ENCODE data around the gene GUCA1A.
A peak's percentile ranks its signal among the peaks of the same experiment; 100 is the strongest.

Gene GUCA1A

DNA sequence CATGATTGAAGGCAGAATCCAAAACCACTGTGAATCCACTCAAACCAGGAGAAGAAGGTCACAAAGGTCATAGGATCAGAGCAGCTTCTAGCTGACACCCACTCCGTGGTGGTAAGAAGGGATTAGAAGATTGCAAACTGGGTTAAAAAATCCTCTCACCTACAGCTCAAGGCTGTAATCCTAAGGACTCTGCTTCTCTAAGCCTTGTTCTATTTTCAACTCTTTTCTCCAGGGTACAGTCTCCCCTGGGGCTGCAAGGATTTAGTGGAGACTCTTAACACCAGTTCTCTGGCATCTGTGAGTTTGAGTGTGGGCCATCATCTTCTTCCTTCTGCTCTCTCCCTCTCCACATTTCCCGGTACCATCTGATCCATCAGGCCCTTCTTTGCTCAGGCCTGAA, at the start of gene GUCA1A:
GUCA1A (plus strand) TSS at position 264 of the 400 bp plus-strand sequence. CDS start 250 bp downstream, outside the sequence.
- no peaks in the 10 kb centered on the region for H3K9me3 Mint-ChIP-seq
- DNase-seq (no peak), ATAC-seq (no peak)
- H3K27me3 Mint-ChIP-seq, result no peaks in the 10 kb centered on the region
- peak within 1 kb of the TSS; percentile 30 to 61 for H3K27ac Mint-ChIP-seq
- H3K4me3 Mint-ChIP-seq, result no peak within 1 kb of the TSS
- peaks cover 3% of the 10 kb centered on the region for H3K4me1 Mint-ChIP-seq

DNA sequence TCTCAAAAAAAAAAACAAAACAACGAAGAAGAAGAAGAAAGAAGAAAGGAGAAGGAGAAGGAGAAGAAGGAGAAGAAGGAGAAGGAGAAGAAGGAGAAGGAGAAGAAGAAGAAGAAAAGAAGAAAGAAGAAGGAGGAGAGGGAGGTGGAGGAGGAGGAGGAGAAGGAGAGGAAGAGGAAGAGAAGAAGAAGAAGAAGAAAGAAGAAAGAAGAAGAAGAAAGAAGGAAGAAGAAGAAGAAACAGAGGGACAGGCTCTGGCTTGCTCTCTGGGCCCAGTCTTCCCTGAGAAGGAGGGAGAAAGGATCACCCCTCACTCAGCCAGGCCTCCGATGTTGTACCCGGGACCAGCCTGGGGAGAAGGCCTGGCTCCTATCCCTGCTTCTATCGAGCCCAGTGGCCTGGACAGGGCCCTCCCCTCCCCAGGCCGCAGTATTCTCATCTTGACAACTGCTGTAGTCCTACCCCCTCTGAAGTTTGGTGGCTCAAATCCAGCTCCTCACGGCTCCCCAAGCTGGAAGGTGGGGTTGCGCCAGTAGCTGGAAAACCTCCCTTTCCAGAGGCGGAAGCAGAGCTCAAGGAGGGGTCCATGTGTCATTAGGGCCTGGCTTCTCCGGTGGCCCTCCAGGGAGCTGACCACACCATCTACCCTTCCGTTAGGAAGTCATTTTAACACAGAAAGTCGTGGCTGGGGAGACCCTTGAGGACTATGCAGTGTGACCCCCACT, 49.6 kb upstream of the GUCA1A start:
- H3K9me3 Mint-ChIP-seq, result no peaks in the 10 kb centered on the region
- no peak for DNase-seq

GRCh38 chr6:42124223-42124836, 48.8 kb upstream of the GUCA1A start:
- H3K9me3 Mint-ChIP-seq, result no peaks in the 10 kb centered on the region
- no peak for DNase-seq
- H3K4me3 Mint-ChIP-seq, result no peak overlapping the region
- ATAC-seq, result peak; percentile 39
- no peak overlapping the region for H3K27ac Mint-ChIP-seq
- H3K27me3 Mint-ChIP-seq, result no peaks in the 10 kb centered on the region
- no peaks in the 10 kb centered on the region for H3K4me1 Mint-ChIP-seq

More for the DNA sequence above, 49.6 kb upstream of the GUCA1A start:
- Mint-ChIP-seq H3K27me3 (no peaks in the 10 kb centered on the region), H3K4me3 (no peak overlapping the region), H3K4me1 (no peaks in the 10 kb centered on the region), H3K27ac (no peak overlapping the region)
- ATAC-seq, result no peak

- DNase-seq (no peak), ATAC-seq (no peak)
- H3K27me3 Mint-ChIP-seq, result no peaks in the 10 kb centered on the region
- H3K4me3 Mint-ChIP-seq, result no peak overlapping the region
- no peaks in the 10 kb centered on the region for H3K9me3 Mint-ChIP-seq
- no peak overlapping the region for H3K27ac Mint-ChIP-seq
- H3K4me1 Mint-ChIP-seq, result no peaks in the 10 kb centered on the region
Measured at GRCh38 chr6:42125231-42125630, 47.9 kb upstream of the GUCA1A start.

GRCh38 chr6:42125663-42126062, 47.5 kb upstream of the GUCA1A start:
- Mint-ChIP-seq H3K9me3 (no peaks in the 10 kb centered on the region), H3K27ac (no peak overlapping the region)
- DNase-seq, result no peak

DNA sequence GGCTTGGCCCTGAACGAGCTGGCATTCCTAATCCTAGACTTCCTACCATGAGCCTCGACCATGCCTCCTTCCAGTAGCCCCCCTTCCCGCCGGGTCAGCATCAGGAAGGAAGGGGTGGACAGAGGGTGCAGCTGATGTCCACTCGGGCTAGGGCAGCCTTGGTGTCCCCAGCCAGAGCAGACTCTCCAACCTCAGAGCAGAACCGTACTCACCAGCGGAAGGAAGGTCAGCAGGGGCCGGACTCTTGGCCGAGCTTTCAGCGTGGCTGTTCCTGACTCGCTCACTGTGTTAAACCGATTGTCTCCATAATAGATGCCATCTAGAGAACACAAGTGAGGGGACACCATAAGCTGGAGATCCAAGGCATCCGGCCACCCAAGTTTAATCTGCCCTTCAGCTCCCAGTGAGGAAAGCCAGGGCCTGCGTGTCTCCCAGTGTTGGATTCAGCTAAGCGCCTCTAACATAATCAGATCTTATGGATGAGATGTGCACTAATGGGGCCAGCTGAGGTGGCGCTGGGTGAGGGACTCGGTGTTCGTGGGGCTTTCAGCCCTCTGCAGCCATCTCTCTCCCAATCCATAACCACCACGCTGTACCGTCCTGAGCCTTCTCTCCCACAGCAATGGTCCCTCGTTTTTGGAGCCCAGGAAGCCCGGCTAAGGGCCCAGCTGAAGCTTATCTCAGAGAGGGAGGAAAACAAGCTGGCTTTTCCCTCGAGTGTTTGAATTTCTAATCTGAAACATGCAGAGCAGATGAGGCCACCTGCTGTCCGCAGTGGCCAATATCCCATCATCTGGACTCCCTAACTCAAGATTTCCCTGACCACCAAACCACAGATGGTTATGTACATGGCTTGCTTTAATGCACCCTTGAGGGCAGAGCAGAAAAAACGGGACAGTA, 44.5 kb upstream of the GUCA1A start:
- DNase-seq, result no peak
- Mint-ChIP-seq H3K4me1 (no peaks in the 10 kb centered on the region), H3K27ac (no peak overlapping the region), H3K27me3 (no peaks in the 10 kb centered on the region), H3K9me3 (no peaks in the 10 kb centered on the region), H3K4me3 (no peak overlapping the region)
- no peak for ATAC-seq

More at GRCh38 chr6:42125663-42126062, 47.5 kb upstream of the GUCA1A start:
- no peaks in the 10 kb centered on the region for H3K27me3 Mint-ChIP-seq
- no peak overlapping the region for H3K4me3 Mint-ChIP-seq
- ATAC-seq, result no peak
- H3K4me1 Mint-ChIP-seq, result no peaks in the 10 kb centered on the region

DNA sequence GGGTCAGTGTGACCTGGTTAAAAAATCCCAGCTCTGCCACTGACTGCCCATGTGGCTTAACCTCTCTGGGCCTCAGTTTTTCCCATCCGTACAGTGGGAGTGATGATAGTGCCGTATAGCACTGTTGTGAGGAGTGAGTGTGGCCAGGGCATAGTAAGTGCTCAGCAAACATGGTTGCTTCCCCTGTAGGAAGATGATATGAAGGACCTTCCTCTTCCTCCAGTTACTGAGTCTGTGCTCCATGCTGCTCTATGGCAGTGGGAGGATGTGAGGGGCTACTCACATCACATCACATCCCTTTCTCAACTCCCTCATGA, 43.8 kb upstream of the GUCA1A start:
- H3K4me3 Mint-ChIP-seq, result no peak overlapping the region
- no peak for DNase-seq
- no peaks in the 10 kb centered on the region for H3K9me3 Mint-ChIP-seq
- H3K4me1 Mint-ChIP-seq, result no peaks in the 10 kb centered on the region
- no peak for ATAC-seq
- no peak overlapping the region for H3K27ac Mint-ChIP-seq
- H3K27me3 Mint-ChIP-seq, result no peaks in the 10 kb centered on the region

- H3K9me3 Mint-ChIP-seq, result no peaks in the 10 kb centered on the region
- peak overlapping the region in 1 of 2 donors; percentile 27 for H3K27ac Mint-ChIP-seq
- no peak for DNase-seq
- no peak overlapping the region for H3K4me3 Mint-ChIP-seq
- H3K27me3 Mint-ChIP-seq, result no peaks in the 10 kb centered on the region
- H3K4me1 Mint-ChIP-seq, result peaks cover 4% of the 10 kb centered on the region
- ATAC-seq, result no peak
Measured at GRCh38 chr6:42131531-42131930, 41.6 kb upstream of the GUCA1A start.

- Mint-ChIP-seq H3K27ac (no peak overlapping the region), H3K4me3 (no peak overlapping the region), H3K9me3 (no peaks in the 10 kb centered on the region), H3K27me3 (no peaks in the 10 kb centered on the region), H3K4me1 (peaks cover 13% of the 10 kb centered on the region)
- DNase-seq (no peak), ATAC-seq (no peak)
Measured at GRCh38 chr6:42133926-42134325, 39.2 kb upstream of the GUCA1A start.

- DNase-seq, result no peak
- Mint-ChIP-seq H3K27me3 (peaks cover 6% of the 10 kb centered on the region), H3K27ac (no peak overlapping the region), H3K9me3 (no peaks in the 10 kb centered on the region), H3K4me1 (peaks cover 13% of the 10 kb centered on the region), H3K4me3 (no peak overlapping the region)
- no peak for ATAC-seq
Measured at GRCh38 chr6:42135161-42135560, 38.0 kb upstream of the GUCA1A start.

DNA sequence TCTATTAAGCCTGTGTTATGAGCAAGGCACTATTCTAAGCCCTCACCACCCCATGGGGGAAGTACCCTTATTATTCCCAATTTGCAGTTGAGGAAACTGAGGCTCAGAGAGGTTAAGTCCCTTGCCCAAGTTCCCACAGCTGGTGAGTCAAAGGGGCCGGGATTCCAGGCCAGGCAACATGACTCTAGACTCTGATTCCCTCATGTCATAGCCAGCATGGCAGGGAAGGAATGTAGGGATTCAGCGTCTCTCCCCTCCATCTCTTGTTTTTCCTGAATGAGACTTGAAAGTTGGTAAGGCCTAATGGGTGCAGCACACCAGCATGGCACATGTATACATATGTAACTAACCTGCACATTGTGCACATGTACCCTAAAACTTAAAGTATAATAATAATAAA, 37.4 kb upstream of the GUCA1A start:
- no peak overlapping the region for H3K27ac Mint-ChIP-seq
- no peak for ATAC-seq

DNA sequence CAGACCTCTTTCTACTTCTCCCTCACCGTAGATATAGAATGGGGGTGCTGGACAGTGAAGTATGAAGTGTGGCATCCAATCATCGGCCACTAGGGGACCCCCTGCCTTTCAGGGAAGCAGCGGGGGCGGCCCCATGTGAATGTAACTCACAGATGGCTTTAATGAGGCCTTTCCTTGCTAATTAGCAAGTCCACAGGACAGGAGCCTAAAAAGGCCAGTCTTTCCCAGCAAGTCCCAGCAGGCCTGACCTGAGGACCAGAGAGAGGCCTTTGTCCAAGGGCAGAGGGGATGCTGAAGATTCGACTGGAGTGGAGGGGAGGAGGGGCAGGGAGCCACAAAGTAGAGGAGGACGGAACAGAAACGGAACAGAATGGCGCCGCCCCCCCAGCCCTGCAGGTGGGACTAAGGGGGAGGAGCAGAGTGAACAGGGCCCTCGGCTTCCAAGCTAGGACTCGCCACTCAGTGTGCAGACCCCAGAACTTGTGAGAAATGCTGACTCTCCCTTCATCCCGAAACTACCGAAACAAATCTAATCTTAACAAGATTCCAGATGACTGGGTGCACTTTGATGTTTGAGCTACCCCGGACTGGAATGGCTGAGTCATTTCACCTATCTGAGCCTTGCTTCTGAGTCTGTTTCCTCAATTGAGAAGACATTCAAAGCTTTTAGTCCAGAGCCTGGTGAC, 36.5 kb upstream of the GUCA1A start:
- peak; percentile 53 to 64 for DNase-seq
- Mint-ChIP-seq H3K27me3 (peaks cover 21% of the 10 kb centered on the region), H3K4me3 (peak overlapping the region; percentile 72 to 83), H3K4me1 (peaks cover 13% of the 10 kb centered on the region), H3K9me3 (no peaks in the 10 kb centered on the region), H3K27ac (peak overlapping the region; percentile 85 to 93)
- ATAC-seq, result peak; percentile 86

More for the DNA sequence above, 37.4 kb upstream of the GUCA1A start:
- H3K4me3 Mint-ChIP-seq, result no peak overlapping the region
- peaks cover 13% of the 10 kb centered on the region for H3K4me1 Mint-ChIP-seq
- peaks cover 11% of the 10 kb centered on the region for H3K27me3 Mint-ChIP-seq
- no peak for DNase-seq
- no peaks in the 10 kb centered on the region for H3K9me3 Mint-ChIP-seq

DNA sequence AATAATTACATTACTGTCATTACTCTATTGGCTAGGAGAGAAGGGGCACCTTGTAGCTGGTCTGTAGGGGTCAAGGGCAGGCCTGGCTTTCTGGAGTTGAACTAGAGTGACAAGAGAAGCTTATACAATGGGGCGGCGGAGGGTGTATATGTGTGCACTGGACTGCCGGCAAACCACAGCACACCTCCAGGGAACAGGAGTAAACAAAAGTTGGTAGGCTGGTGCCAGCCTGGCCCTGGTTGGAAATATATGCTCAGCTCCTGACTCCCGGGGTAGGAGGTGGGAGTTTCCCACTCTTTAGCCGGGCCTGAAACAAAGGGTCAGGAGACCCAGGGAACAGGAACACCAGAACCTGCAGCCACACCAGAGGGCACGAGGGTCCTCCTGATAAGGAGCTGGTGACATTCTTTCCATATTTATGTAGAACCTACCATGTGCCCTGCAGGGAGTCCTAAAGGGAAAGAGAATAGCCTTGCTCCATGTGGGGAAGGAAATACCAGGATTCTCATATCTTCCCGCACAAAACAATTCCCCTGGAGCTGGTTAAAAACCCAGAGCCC, 35.9 kb upstream of the GUCA1A start:
- Mint-ChIP-seq H3K27ac (peak overlapping the region in 1 of 2 donors; percentile 80), H3K27me3 (peaks cover 25% of the 10 kb centered on the region), H3K9me3 (no peaks in the 10 kb centered on the region), H3K4me1 (peaks cover 13% of the 10 kb centered on the region), H3K4me3 (peak overlapping the region; percentile 72 to 83)
- DNase-seq, result no peak
- no peak for ATAC-seq

DNA sequence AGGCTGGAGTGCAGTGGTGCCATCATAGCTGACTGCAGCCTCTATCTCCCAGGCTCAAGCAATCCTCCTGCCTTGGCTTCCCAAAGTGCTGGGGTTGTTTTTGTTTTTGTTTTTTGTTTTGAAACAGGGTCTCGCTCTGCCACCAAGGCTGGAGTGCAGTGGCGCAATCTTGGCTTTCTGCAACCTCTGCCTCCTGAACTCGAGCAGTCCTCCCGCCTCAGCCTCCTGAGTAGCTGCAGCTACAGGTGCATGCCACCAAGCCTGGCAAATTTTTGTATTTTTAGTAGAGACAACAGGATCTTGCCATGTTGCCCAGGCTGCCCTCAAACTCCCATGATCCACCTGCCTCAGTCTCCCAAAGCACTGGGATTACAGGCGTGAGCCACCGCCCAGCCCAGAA, 35.0 kb upstream of the GUCA1A start:
- no peak for DNase-seq
- peaks cover 34% of the 10 kb centered on the region for H3K27me3 Mint-ChIP-seq
- peaks cover 19% of the 10 kb centered on the region for H3K4me1 Mint-ChIP-seq
- H3K27ac Mint-ChIP-seq, result no peak overlapping the region
- no peaks in the 10 kb centered on the region for H3K9me3 Mint-ChIP-seq
- ATAC-seq, result no peak
- H3K4me3 Mint-ChIP-seq, result no peak overlapping the region
